ENCODE measurements around the gene UPK1A. TPM values are rescaled to one million over a fixed set of nuclear protein-coding genes. Genes with fewer than 3 reads are reported as not detected.
A peak's percentile ranks its signal among the peaks of the same experiment; 100 is the strongest.

UPK1A gene
- total and polyA plus RNA-seq, 10 of the 15 experiments (the other 5 are each of a cell fraction or from before 2014, with no cell fraction given) = 0.15 to 1.9 (median 0.26) TPM; not detected in 7

DNA sequence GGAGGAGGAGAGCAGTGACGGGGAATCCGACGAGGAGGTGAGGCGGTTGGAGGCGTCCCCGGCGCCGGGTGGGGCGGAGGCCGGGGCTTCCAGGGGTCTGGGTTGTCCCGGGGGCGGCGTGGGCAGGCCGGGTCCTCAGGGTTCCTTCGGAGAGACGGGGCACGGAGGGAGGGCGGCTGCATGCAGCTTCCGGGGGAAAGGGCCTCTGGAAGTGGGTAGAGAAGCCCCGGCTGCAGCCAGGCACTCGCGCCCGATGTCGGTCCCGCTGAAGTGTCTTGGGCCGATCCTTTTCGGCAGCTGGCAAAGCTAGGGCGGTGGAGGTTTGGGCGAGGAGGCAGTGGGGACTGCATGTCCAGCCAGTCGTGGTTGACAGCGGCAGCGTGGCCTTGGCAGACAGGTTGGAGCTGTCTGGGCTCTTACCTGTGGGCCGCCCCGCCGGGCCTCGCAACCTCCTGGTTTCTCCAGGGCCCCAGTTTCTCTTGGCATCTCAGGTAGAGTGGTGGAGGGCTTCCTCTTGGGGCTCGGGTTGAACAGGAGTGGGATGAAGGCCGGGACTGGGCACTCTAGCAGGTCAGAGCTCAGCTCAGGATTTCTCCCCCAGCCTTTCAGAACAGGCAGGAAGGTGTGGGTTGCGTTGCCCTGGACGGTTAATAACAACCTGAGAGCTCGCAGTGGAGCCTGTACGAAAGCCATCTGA, 52.2 kb downstream of the UPK1A start (continued):
- TF ChIP-seq RUNX3 (IDR thresholded peaks at IDR 0.05; ENCODE audit: low read length) (no peak; the same call in 1 of the 2 replicates), LARP7 (IDR thresholded peaks at IDR 0.05) (peak; percentile 61)

DNA sequence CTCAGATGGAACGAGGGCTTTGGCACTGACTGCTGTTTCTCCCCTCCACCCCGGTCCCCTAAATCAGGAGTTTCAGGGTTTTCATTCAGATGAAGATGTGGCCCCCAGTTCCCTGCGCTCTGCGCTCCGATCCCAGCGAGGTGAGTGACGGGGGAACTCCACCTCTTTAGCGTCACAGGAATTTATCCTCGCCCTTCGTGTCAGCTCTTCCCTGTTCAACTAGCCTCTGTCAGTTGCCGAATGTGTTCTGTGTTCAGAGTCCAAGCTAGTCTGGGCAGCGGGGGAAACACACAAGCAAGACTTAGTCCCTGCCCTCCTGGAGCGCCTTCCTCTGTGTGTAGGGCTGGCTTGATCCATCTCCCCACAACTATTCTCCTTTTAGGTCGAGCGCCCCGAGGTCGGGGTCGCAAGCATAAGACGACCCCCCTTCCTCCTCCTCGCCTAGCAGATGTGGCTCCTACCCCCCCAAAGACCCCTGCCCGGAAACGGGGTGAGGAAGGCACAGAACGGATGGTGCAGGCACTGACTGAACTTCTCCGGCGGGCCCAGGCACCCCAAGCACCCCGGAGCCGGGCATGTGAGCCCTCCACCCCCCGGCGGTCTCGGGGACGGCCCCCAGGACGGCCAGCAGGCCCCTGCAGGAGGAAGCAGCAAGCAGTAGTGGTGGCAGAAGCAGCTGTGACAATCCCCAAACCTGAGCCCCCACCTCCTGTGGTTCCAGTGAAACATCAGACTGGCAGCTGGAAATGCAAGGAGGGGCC, 53.3 kb downstream of the UPK1A start:
- no peaks in the 10 kb centered on the region for H4K20me1 ChIP-seq (ENCODE audit: control insufficient read depth, insufficient read depth)

More for the DNA sequence above, 53.3 kb downstream of the UPK1A start:
- RAD21 ChIA-PET (ENCODE audit: unreplicated experiment) = interaction anchor here (0.5 to 1.6 kb wide), 11 partner anchors 17 to 212 kb away, joined by 3 to 10 read pairs (median 5); partner anchors contain the start of genes COX6B1, IGFLR1, LIN37 and PSENEN
- peak overlapping the region; percentile 83 for H3K9ac ChIP-seq (ENCODE audit: control insufficient read depth, insufficient read depth, low read length)
- no peaks in the 10 kb centered on the region for H3K27me3 ChIP-seq (replicated peaks in 1 of 2; ENCODE audit: control insufficient read depth in 2 of 2, insufficient read depth in 2 of 2, low read length in 1 of 2)
- in situ Hi-C loops (cut with MboI) = no loop called here
- POLR2A ChIA-PET = interaction anchor here (1.0 to 1.8 kb wide), 9 partner anchors 17 to 29 kb away, joined by 4 to 12 read pairs (median 5); partner anchors contain the start of genes IGFLR1, LIN37, PSENEN and U2AF1L4
- H3K79me2 ChIP-seq (ENCODE audit: control insufficient read depth, insufficient read depth, low read length) = peaks cover 44% of the 10 kb centered on the region
- H3K9me3 ChIP-seq (replicated peaks; ENCODE audit: control insufficient read depth, insufficient read depth, low read length) = no peaks in the 10 kb centered on the region
- H3K4me2 ChIP-seq (ENCODE audit: control insufficient read depth, insufficient read depth) = peak overlapping the region; percentile 97
- H3K36me3 ChIP-seq (ENCODE audit: control insufficient read depth in 2 of 2, insufficient read depth in 2 of 2, low read length in 1 of 2) = peaks cover 12 to 17% of the 10 kb centered on the region in 2 experiments
- ATAC-seq (no peak), DNase-seq (ENCODE audit: low read depth, low spot score) (no peak), FAIRE-seq (no peak)
- intact Hi-C loops (cut with micrococcal nuclease; ENCODE audit: unreplicated experiment) = no loop called here
- H3K27ac ChIP-seq (ENCODE audit: control insufficient read depth, insufficient read depth) = peak overlapping the region; percentile 72
- CTCF ChIA-PET = interaction anchor here (0.6 to 1.5 kb wide), 6 partner anchors 17 to 26 kb away, joined by 3 to 8 read pairs (median 4); no protein-coding TSS in a partner anchor
- H3K4me1 ChIP-seq (ENCODE audit: control insufficient read depth, insufficient read depth, low read length) = peaks cover 24% of the 10 kb centered on the region
- peak overlapping the region; percentile 97 for H3K4me3 ChIP-seq
- TF ChIP-seq POLR2A (IDR thresholded peaks at IDR 0.05; ENCODE audit: low read depth, low read length) = peak; percentile 45
- TF ChIP-seq, protein P1, sequence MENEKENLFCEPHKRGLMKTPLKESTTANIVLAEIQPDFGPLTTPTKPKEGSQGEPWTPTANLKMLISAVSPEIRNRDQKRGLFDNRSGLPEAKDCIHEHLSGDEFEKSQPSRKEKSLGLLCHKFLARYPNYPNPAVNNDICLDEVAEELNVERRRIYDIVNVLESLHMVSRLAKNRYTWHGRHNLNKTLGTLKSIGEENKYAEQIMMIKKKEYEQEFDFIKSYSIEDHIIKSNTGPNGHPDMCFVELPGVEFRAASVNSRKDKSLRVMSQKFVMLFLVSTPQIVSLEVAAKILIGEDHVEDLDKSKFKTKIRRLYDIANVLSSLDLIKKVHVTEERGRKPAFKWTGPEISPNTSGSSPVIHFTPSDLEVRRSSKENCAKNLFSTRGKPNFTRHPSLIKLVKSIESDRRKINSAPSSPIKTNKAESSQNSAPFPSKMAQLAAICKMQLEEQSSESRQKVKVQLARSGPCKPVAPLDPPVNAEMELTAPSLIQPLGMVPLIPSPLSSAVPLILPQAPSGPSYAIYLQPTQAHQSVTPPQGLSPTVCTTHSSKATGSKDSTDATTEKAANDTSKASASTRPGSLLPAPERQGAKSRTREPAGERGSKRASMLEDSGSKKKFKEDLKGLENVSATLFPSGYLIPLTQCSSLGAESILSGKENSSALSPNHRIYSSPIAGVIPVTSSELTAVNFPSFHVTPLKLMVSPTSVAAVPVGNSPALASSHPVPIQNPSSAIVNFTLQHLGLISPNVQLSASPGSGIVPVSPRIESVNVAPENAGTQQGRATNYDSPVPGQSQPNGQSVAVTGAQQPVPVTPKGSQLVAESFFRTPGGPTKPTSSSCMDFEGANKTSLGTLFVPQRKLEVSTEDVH (IDR thresholded peaks at IDR 0.05; ENCODE audit: low read depth, partially characterized antibody) = no peak
- SMC1A ChIA-PET (ENCODE audit: uncharacterized antibody, unreplicated experiment) = interaction anchor here (1.0 to 1.5 kb wide), 7 partner anchors 19 to 71 kb away, joined by 3 to 8 read pairs (median 4); partner anchors contain the start of genes COX6B1 and LIN37
- no peak overlapping the region for H2AFZ ChIP-seq (ENCODE audit: control insufficient read depth, low read depth, low read length)
- WGBS (ENCODE audit: insufficient coverage, insufficient replicate concordance, low lambda C conversion rate, missing lambda C conversion rate) = 84% methylated on average over 30 of the region's 32 CpGs
- TSS peak; percentile 18 for BruUV-seq (replicated peaks)
